ENCODE data around the gene ZXDC. TPM values are rescaled to one million over a fixed set of nuclear protein-coding genes. Genes with fewer than 3 reads are reported as not detected.

Gene ZXDC
- total and polyA plus RNA-seq, 2 donors (not counting 1 experiment from before 2014, with no cell fraction given): 38.9 to 70.9 TPM

- Histone ChIP-seq H2AFZ (ENCODE audit: insufficient read depth, low read depth, low read length, poor library complexity, severe bottlenecking) (no peak overlapping the region), H3K27me3 (replicated peaks in 1 of 4; ENCODE audit: control extremely low read depth in 1 of 4, control insufficient read depth in 3 of 4, insufficient read depth in 4 of 4, low read length in 3 of 4) (no peaks in the 10 kb centered on the region), H3K4me1 (ENCODE audit: control insufficient read depth in 2 of 2, insufficient read depth in 2 of 2, low read length in 2 of 2) (peaks cover 5 to 6% of the 10 kb centered on the region in 2 donors), H3K9me3 (ENCODE audit: control extremely low read depth in 1 of 3, control insufficient read depth in 2 of 3, insufficient read depth in 1 of 3, low read length in 2 of 3) (no peaks in the 10 kb centered on the region), H3K27ac (ENCODE audit: low read length in 2 of 2) (no peak overlapping the region), H3K9ac (ENCODE audit: low read length) (no peak overlapping the region), H3K36me3 (replicated peaks in 1 of 2; ENCODE audit: control extremely low read depth in 1 of 2, control insufficient read depth in 1 of 2, extremely low read depth in 1 of 2, insufficient read depth in 2 of 2, low read length in 1 of 2) (no peaks in the 10 kb centered on the region), H3K79me2 (ENCODE audit: control insufficient read depth, insufficient read depth, low read length) (no peaks in the 10 kb centered on the region), H4K20me1 (ENCODE audit: control insufficient read depth, insufficient read depth, low read length, poor library complexity, severe bottlenecking) (no peaks in the 10 kb centered on the region), H3K4me3 (ENCODE audit: control extremely low read depth in 1 of 5, extremely low read depth in 1 of 5, insufficient read depth in 1 of 5, low read depth in 2 of 5, low read length in 4 of 5) (no peak overlapping the region), H3K4me2 (replicated peaks; ENCODE audit: low read depth, low read length, poor library complexity, severe bottlenecking) (no peak overlapping the region)
- POLR2A ChIA-PET: no interaction called here
- DNase-seq (no peak), ATAC-seq (ENCODE audit: low read depth) (no peak)
- Mint-ChIP-seq H3K9me3 (ENCODE audit: insufficient read depth) (no peaks in the 10 kb centered on the region), H3K4me3 (no peak overlapping the region), H3K27me3 (peaks cover 5% of the 10 kb centered on the region), H3K27ac (no peak overlapping the region), H3K4me1 (peaks cover 5% of the 10 kb centered on the region)
- CTCF ChIA-PET: interaction anchor here (0.7 kb wide), 1 partner anchor 11 kb away, joined by 3 read pairs; no protein-coding TSS in a partner anchor
- intact Hi-C loops (cut with micrococcal nuclease): no loop called here
- TF ChIP-seq CTCF (IDR thresholded peaks at IDR 0.05) (no peak), EZH2 (IDR thresholded peaks at IDR 0.05; ENCODE audit: borderline replicate concordance, insufficient read depth, low read depth, low read length, poor library complexity, severe bottlenecking) (no peak)
- 91% methylated on average over 16 of the region's 21 CpGs for WGBS (ENCODE audit: insufficient coverage)
Observed at GRCh38 chr3:126491221-126492013, 15.7 kb upstream of the ZXDC start.

- ChIA-PET POLR2A (no interaction called here), CTCF (interaction anchor here (0.7 kb wide), 1 partner anchor 11 kb away, joined by 3 read pairs; no protein-coding TSS in a partner anchor)
- ATAC-seq (ENCODE audit: low read depth) (no peak), DNase-seq (no peak)
- Histone ChIP-seq H3K27ac (ENCODE audit: low read length in 2 of 2) (no peak overlapping the region), H2AFZ (ENCODE audit: insufficient read depth, low read depth, low read length, poor library complexity, severe bottlenecking) (no peak overlapping the region), H3K79me2 (ENCODE audit: control insufficient read depth, insufficient read depth, low read length) (no peaks in the 10 kb centered on the region), H3K27me3 (replicated peaks in 1 of 4; ENCODE audit: control extremely low read depth in 1 of 4, control insufficient read depth in 3 of 4, insufficient read depth in 4 of 4, low read length in 3 of 4) (no peaks in the 10 kb centered on the region), H3K4me3 (ENCODE audit: control extremely low read depth in 1 of 5, extremely low read depth in 1 of 5, insufficient read depth in 1 of 5, low read depth in 2 of 5, low read length in 4 of 5) (no peak overlapping the region), H3K9ac (ENCODE audit: low read length) (no peak overlapping the region), H3K36me3 (replicated peaks in 1 of 2; ENCODE audit: control extremely low read depth in 1 of 2, control insufficient read depth in 1 of 2, extremely low read depth in 1 of 2, insufficient read depth in 2 of 2, low read length in 1 of 2) (no peaks in the 10 kb centered on the region), H4K20me1 (ENCODE audit: control insufficient read depth, insufficient read depth, low read length, poor library complexity, severe bottlenecking) (no peaks in the 10 kb centered on the region), H3K4me2 (replicated peaks; ENCODE audit: low read depth, low read length, poor library complexity, severe bottlenecking) (no peak overlapping the region), H3K9me3 (ENCODE audit: control extremely low read depth in 1 of 3, control insufficient read depth in 2 of 3, insufficient read depth in 1 of 3, low read length in 2 of 3) (no peaks in the 10 kb centered on the region), H3K4me1 (ENCODE audit: control insufficient read depth in 2 of 2, insufficient read depth in 2 of 2, low read length in 2 of 2) (peaks cover 5 to 6% of the 10 kb centered on the region in 2 donors)
- Mint-ChIP-seq H3K4me1 (peaks cover 5% of the 10 kb centered on the region), H3K9me3 (ENCODE audit: insufficient read depth) (no peaks in the 10 kb centered on the region), H3K27me3 (peaks cover 5% of the 10 kb centered on the region), H3K4me3 (no peak overlapping the region), H3K27ac (no peak overlapping the region)
- WGBS (ENCODE audit: insufficient coverage): 93% methylated on average over 6 of the region's 6 CpGs
- intact Hi-C loops (cut with micrococcal nuclease): no loop called here
- no peak for TF ChIP-seq CTCF (IDR thresholded peaks at IDR 0.05)
- TF ChIP-seq EZH2 (IDR thresholded peaks at IDR 0.05; ENCODE audit: borderline replicate concordance, insufficient read depth, low read depth, low read length, poor library complexity, severe bottlenecking): no peak
Observed at GRCh38 chr3:126490619-126491018, 14.9 kb upstream of the ZXDC start.
